Sigmoid colon (tissue), 7 donors: Measurements from ENCODE around the gene TMCO6. TPM values are rescaled to one million over a fixed set of nuclear protein-coding genes. Genes with fewer than 3 reads are reported as not detected.

ENCODE experiments used
- DNase-seq: peaks from one replicate; pipeline ENCODE4 v3.0.0-alpha.2; 2019
- H3K27ac ChIP-seq, 4 donors: fragments of 200-600 bp; sonication (generic); one replicate each; pipeline ENCODE4 v1.5.1; 2016 to 2019; ENCODE audit warnings: mild to moderate bottlenecking in 1 of 4
- H3K27me3 ChIP-seq, 3 donors: fragments of 200-600 bp; sonication (generic); one replicate each; pipeline ENCODE4 v1.5.1; 2019; ENCODE audit warnings: mild to moderate bottlenecking in 1 of 3
- H3K36me3 ChIP-seq, 4 donors: fragments of 200-600 bp; sonication (generic); one replicate each; pipeline ENCODE4 v1.5.1; 2016 to 2019
- H3K4me1 ChIP-seq, 4 donors: fragments of 200-600 bp; sonication (generic); one replicate each; pipeline ENCODE4 v1.5.1; 2017 to 2019
- H3K4me3 ChIP-seq, 4 donors: fragments of 200-600 bp; sonication (generic); one replicate each; pipeline ENCODE4 v1.5.1; 2017 to 2019; ENCODE audit warnings: mild to moderate bottlenecking in 2 of 4, moderate library complexity in 1 of 4
- H3K9me3 ChIP-seq, 4 donors: fragments of 200-600 bp in 3 of 4; sonication (generic) in 3 of 4; one replicate each; pipeline versions ENCODE4 v1.5.1 to v1.6.1; 2013 to 2019
- EP300 ChIP-seq, 4 donors: sonication (generic); formaldehyde crosslinking; IDR thresholded peaks; one replicate each; pipeline ENCODE4 v1.6.1; 2017; ENCODE audit warnings: antibody characterized with exemption in 4 of 4
- POLR2A ChIP-seq, 2 donors: fragments of 450-650 bp; IDR thresholded peaks; one replicate each; pipeline ENCODE4 v1.6.1; 2016; ENCODE audit warnings: antibody characterized with exemption in 2 of 2, mild to moderate bottlenecking in 2 of 2, moderate library complexity in 2 of 2
- POLR2AphosphoS5 ChIP-seq, 4 donors: sonication (generic); formaldehyde crosslinking; IDR thresholded peaks; one replicate each; pipeline ENCODE4 v1.6.1; 2017; ENCODE audit warnings: antibody characterized with exemption in 4 of 4
- WGBS, 2 donors: extraction: QIAGEN DNeasy Blood & Tissue Kit; methylation state at CpG; one replicate each; pipeline ENCODE4 v1.1.7; 2013; 5-methylcytosine and 5-hydroxymethylcytosine counted together
- intact Hi-C: fragments of 100-400 bp; cut with DNase I; formaldehyde crosslinking; loops from one replicate; pipeline ENCODE4 v1.15.1; 2023
- polyA plus RNA-seq, 3 donors: library from polyadenylated mRNA; stranded (reverse); fragments of 200-250 nt; gene quantifications; one replicate each; pipeline ENCODE4 v1.2.3, GENCODE V29; 2013
- total RNA-seq, 4 donors: library from RNA; depleted of rRNA; stranded (reverse); fragments of >200 nt; gene quantifications; one replicate each; pipeline ENCODE4 v1.1.0, GENCODE V29; 2016
- TF ChIP-seq, protein P1 (sequence below), 4 experiments: fragments of 450-650 bp in 3 of 4; fragments of 200-600 bp in 1 of 4; IDR thresholded peaks; one replicate each; pipeline ENCODE4 v1.5.1; 2016 to 2019; ENCODE audit warnings: antibody characterized with exemption in 4 of 4, mild to moderate bottlenecking in 3 of 4, moderate library complexity in 2 of 4
- donor health status: healthy with polysubstance abuse.
- donor health status: Bipolar disorder and iron deficiency.
- donor health status: healthy.

TMCO6 gene
- total and polyA plus RNA-seq, 7 donors, result 3.9 to 40.2 (median 30.5) TPM

GRCh38 chr5:140694276-140694675 lies 55.0 kb downstream of the TMCO6 start:
- intact Hi-C loops, result loop anchor here (5.0 kb wide), 3 partner anchors 47 to 292 kb away; partner anchors contain the start of genes ANKHD1, EIF4EBP3, IK and NDUFA2
- H3K27ac ChIP-seq, result no peak overlapping the region
- no peak for DNase-seq
- 82 to 83% methylated on average over 5 of the region's 5 CpGs for WGBS, 2 donors
- peaks cover 0 to 35% (median 26%) of the 10 kb centered on the region in 4 donors for H3K4me1 ChIP-seq
- no peak overlapping the region for H3K4me3 ChIP-seq
- peaks cover 28 to 61% (median 50%) of the 10 kb centered on the region in 4 donors for H3K36me3 ChIP-seq
- no peaks in the 10 kb centered on the region for H3K9me3 ChIP-seq
- no peaks in the 10 kb centered on the region for H3K27me3 ChIP-seq
- TF ChIP-seq POLR2A (IDR thresholded peaks at IDR 0.05) (no peak), EP300 (IDR thresholded peaks at IDR 0.05) (no peak), POLR2AphosphoS5 (IDR thresholded peaks at IDR 0.05) (no peak)
- TF ChIP-seq, protein P1, sequence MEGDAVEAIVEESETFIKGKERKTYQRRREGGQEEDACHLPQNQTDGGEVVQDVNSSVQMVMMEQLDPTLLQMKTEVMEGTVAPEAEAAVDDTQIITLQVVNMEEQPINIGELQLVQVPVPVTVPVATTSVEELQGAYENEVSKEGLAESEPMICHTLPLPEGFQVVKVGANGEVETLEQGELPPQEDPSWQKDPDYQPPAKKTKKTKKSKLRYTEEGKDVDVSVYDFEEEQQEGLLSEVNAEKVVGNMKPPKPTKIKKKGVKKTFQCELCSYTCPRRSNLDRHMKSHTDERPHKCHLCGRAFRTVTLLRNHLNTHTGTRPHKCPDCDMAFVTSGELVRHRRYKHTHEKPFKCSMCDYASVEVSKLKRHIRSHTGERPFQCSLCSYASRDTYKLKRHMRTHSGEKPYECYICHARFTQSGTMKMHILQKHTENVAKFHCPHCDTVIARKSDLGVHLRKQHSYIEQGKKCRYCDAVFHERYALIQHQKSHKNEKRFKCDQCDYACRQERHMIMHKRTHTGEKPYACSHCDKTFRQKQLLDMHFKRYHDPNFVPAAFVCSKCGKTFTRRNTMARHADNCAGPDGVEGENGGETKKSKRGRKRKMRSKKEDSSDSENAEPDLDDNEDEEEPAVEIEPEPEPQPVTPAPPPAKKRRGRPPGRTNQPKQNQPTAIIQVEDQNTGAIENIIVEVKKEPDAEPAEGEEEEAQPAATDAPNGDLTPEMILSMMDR (IDR thresholded peaks at IDR 0.05), result no peak

Other genes starting within 250 kb of the TMCO6 start
- 100 to 1,000 TPM in 3 of 4 donors, 10 to 100 TPM in 1; 93.5 to 109 (median 106) TPM for gene ANKHD1, start 237.6 kb upstream of the TMCO6 start, total RNA-seq
- 10 to 100 TPM; 25.8 to 65.3 (median 26.6) TPM for gene ANKHD1, start 237.6 kb upstream of the TMCO6 start, polyA plus RNA-seq
- 10 to 100 TPM in 2 of 4 donors, 1 to 10 TPM in 2; 6.5 to 21.0 (median 12.1) TPM for gene EIF4EBP3, start 91.8 kb upstream of the TMCO6 start, total RNA-seq
- gene EIF4EBP3, start 91.8 kb upstream of the TMCO6 start, polyA plus RNA-seq, result 10 to 100 TPM; 37.2 to 60.7 (median 53.9) TPM
- 10 to 100 TPM; 17.8 to 30.5 (median 21.1) TPM for gene SRA1, start 82.0 kb upstream of the TMCO6 start, total RNA-seq
- 10 to 100 TPM; 32.7 to 48.3 (median 35.4) TPM for gene SRA1, start 82.0 kb upstream of the TMCO6 start, polyA plus RNA-seq
- 10 to 100 TPM; 13.5 to 25.9 (median 19.3) TPM for gene APBB3, start 74.9 kb upstream of the TMCO6 start, total RNA-seq
- 10 to 100 TPM in 1 of 3 donors, 1 to 10 TPM in 2; 4.2 to 27.9 (median 4.4) TPM for gene APBB3, start 74.9 kb upstream of the TMCO6 start, polyA plus RNA-seq
- 10 to 100 TPM; 14.2 to 19.7 (median 17.9) TPM for gene SLC35A4, start 74.6 kb upstream of the TMCO6 start, total RNA-seq
- 100 to 1,000 TPM in 1 of 3 donors, 10 to 100 TPM in 2; 60.1 to 101 (median 65.9) TPM for gene SLC35A4, start 74.6 kb upstream of the TMCO6 start, polyA plus RNA-seq
- 10 to 100 TPM; 20.8 to 96.9 (median 72.0) TPM for gene CD14, start 6.3 kb upstream of the TMCO6 start, total RNA-seq
- 100 to 1,000 TPM in 1 of 3 donors, 10 to 100 TPM in 2; 42.7 to 178 (median 52.3) TPM for gene CD14, start 6.3 kb upstream of the TMCO6 start, polyA plus RNA-seq
- 10 to 100 TPM; 48.7 to 90.3 (median 73.6) TPM for gene NDUFA2, start 8.2 kb downstream of the TMCO6 start, total RNA-seq
- 100 to 1,000 TPM; 189 to 360 (median 314) TPM for gene NDUFA2, start 8.2 kb downstream of the TMCO6 start, polyA plus RNA-seq
- 100 to 1,000 TPM; 120 to 146 (median 136) TPM for gene IK, start 8.4 kb downstream of the TMCO6 start, total RNA-seq
- 10 to 100 TPM; 70.3 to 79.4 (median 73.5) TPM for gene IK, start 8.4 kb downstream of the TMCO6 start, polyA plus RNA-seq
- 10 to 100 TPM; 13.2 to 18.0 (median 15.1) TPM for gene WDR55, start 25.5 kb downstream of the TMCO6 start, total RNA-seq
- gene WDR55, start 25.5 kb downstream of the TMCO6 start, polyA plus RNA-seq, result 10 to 100 TPM; 19.2 to 35.0 (median 29.8) TPM
- under 1 TPM in 2 of 4 donors, not detected in 2; 0.36 to 0.95 TPM for gene DND1, start 34.1 kb downstream of the TMCO6 start, total RNA-seq
- 1 to 10 TPM in 1 of 3 donors, under 1 TPM in 2; 0.60 to 2.4 (median 0.69) TPM for gene DND1, start 34.1 kb downstream of the TMCO6 start, polyA plus RNA-seq
- gene HARS1, start 51.9 kb downstream of the TMCO6 start, total RNA-seq, result 10 to 100 TPM; 35.2 to 54.2 (median 43.5) TPM
- gene HARS1, start 51.9 kb downstream of the TMCO6 start, polyA plus RNA-seq, result 10 to 100 TPM; 35.4 to 60.2 (median 39.8) TPM
- gene HARS2, start 52.0 kb downstream of the TMCO6 start, total RNA-seq, result 10 to 100 TPM; 18.2 to 19.4 (median 18.9) TPM
- gene HARS2, start 52.0 kb downstream of the TMCO6 start, polyA plus RNA-seq, result 10 to 100 TPM; 26.4 to 34.7 (median 29.0) TPM
- gene ZMAT2, start 61.0 kb downstream of the TMCO6 start, total RNA-seq, result 10 to 100 TPM; 28.0 to 46.0 (median 36.9) TPM
- 10 to 100 TPM; 74.5 to 97.9 (median 87.2) TPM for gene ZMAT2, start 61.0 kb downstream of the TMCO6 start, polyA plus RNA-seq
- gene PCDHA1, start 146.7 kb downstream of the TMCO6 start, total RNA-seq, result not detected
- gene PCDHA1, start 146.7 kb downstream of the TMCO6 start, polyA plus RNA-seq, result under 1 TPM in 1 of 3 donors, not detected in 2; 0.10 TPM
- under 1 TPM in 3 of 4 donors, not detected in 1; 0.28 to 0.68 (median 0.33) TPM for gene PCDHA2, start 155.4 kb downstream of the TMCO6 start, total RNA-seq
- gene PCDHA2, start 155.4 kb downstream of the TMCO6 start, polyA plus RNA-seq, result under 1 TPM in 1 of 3 donors, not detected in 2; 0.07 TPM
- gene PCDHA3, start 161.6 kb downstream of the TMCO6 start, total RNA-seq, result 1 to 10 TPM in 3 of 4 donors, under 1 TPM in 1; 0.68 to 1.2 (median 1.1) TPM
- under 1 TPM in 1 of 3 donors, not detected in 2; 0.17 TPM for gene PCDHA3, start 161.6 kb downstream of the TMCO6 start, polyA plus RNA-seq
- 1 to 10 TPM; 1.1 to 1.2 (median 1.1) TPM for gene PCDHA4, start 167.6 kb downstream of the TMCO6 start, total RNA-seq
- under 1 TPM in 1 of 3 donors, not detected in 2; 0.38 TPM for gene PCDHA4, start 167.6 kb downstream of the TMCO6 start, polyA plus RNA-seq
- gene PCDHA5, start 182.2 kb downstream of the TMCO6 start, total RNA-seq, result 1 to 10 TPM in 1 of 4 donors, under 1 TPM in 3; 0.14 to 1.7 (median 0.43) TPM
- under 1 TPM in 1 of 3 donors, not detected in 2; 0.09 TPM for gene PCDHA5, start 182.2 kb downstream of the TMCO6 start, polyA plus RNA-seq
- 1 to 10 TPM in 2 of 4 donors, under 1 TPM in 2; 0.49 to 2.2 (median 0.90) TPM for gene PCDHA6, start 188.5 kb downstream of the TMCO6 start, total RNA-seq
- gene PCDHA6, start 188.5 kb downstream of the TMCO6 start, polyA plus RNA-seq, result under 1 TPM in 1 of 3 donors, not detected in 2; 0.16 TPM
- under 1 TPM; 0.14 to 0.82 (median 0.46) TPM for gene PCDHA7, start 194.8 kb downstream of the TMCO6 start, total RNA-seq
- under 1 TPM in 1 of 3 donors, not detected in 2; 0.16 TPM for gene PCDHA7, start 194.8 kb downstream of the TMCO6 start, polyA plus RNA-seq
- gene PCDHA8, start 201.7 kb downstream of the TMCO6 start, total RNA-seq, result under 1 TPM in 1 of 4 donors, not detected in 3; 0.49 TPM
- not detected for gene PCDHA8, start 201.7 kb downstream of the TMCO6 start, polyA plus RNA-seq
- 1 to 10 TPM in 1 of 4 donors, under 1 TPM in 3; 0.66 to 1.4 (median 0.70) TPM for gene PCDHA9, start 208.9 kb downstream of the TMCO6 start, total RNA-seq
- gene PCDHA9, start 208.9 kb downstream of the TMCO6 start, polyA plus RNA-seq, result under 1 TPM in 1 of 3 donors, not detected in 2; 0.01 TPM
- gene PCDHA10, start 216.4 kb downstream of the TMCO6 start, total RNA-seq, result 1 to 10 TPM in 1 of 4 donors, under 1 TPM in 3; 0.27 to 2.5 (median 0.69) TPM
- under 1 TPM in 1 of 3 donors, not detected in 2; 0.03 TPM for gene PCDHA10, start 216.4 kb downstream of the TMCO6 start, polyA plus RNA-seq
- under 1 TPM; 0.16 to 0.71 (median 0.48) TPM for gene PCDHA11, start 229.5 kb downstream of the TMCO6 start, total RNA-seq
- gene PCDHA11, start 229.5 kb downstream of the TMCO6 start, polyA plus RNA-seq, result under 1 TPM in 1 of 3 donors, not detected in 2; 0.07 TPM
- gene PCDHA12, start 235.9 kb downstream of the TMCO6 start, total RNA-seq, result under 1 TPM in 3 of 4 donors, not detected in 1; 0.49 to 0.71 (median 0.54) TPM
- gene PCDHA12, start 235.9 kb downstream of the TMCO6 start, polyA plus RNA-seq, result under 1 TPM in 1 of 3 donors, not detected in 2; 0.06 TPM
- gene PCDHA13, start 242.7 kb downstream of the TMCO6 start, total RNA-seq, result 1 to 10 TPM in 1 of 4 donors, under 1 TPM in 3; 0.36 to 1.4 (median 0.60) TPM
- under 1 TPM in 1 of 3 donors, not detected in 2; 0.10 TPM for gene PCDHA13, start 242.7 kb downstream of the TMCO6 start, polyA plus RNA-seq